Neural cell (in vitro differentiated cells): ENCODE measurements around the gene CHRM1. TPM values are rescaled to one million over a fixed set of nuclear protein-coding genes. Genes with fewer than 3 reads are reported as not detected.

Experiments used
- H2AFZ ChIP-seq: fragments of 200-600, 300-800 bp; sonication (generic), shearing (Covaris generic); 2 replicates; pipeline ENCODE4 v1.6.0; 2014; ENCODE audit warnings: low read depth, mild to moderate bottlenecking, antibody characterized with exemption, low read length, moderate library complexity
- H3F3A ChIP-seq: fragments of 200-600 bp; shearing (Covaris generic); 2 replicates; pipeline ENCODE4 v1.6.1; 2016; ENCODE audit warnings: mild to moderate bottlenecking, moderate library complexity, mixed read lengths, antibody characterized with exemption, low read length; ENCODE audit not compliant: insufficient read depth, poor library complexity, severe bottlenecking
- H3K27ac ChIP-seq: fragments of 200-600, 300-800 bp; sonication (generic), shearing (Covaris generic); 2 replicates; pipeline ENCODE4 v1.5.1; 2014; ENCODE audit warnings: mild to moderate bottlenecking, low read length, moderate library complexity
- H3K27me3 ChIP-seq: fragments of 300-800, 200-600 bp; sonication (generic), shearing (Covaris generic); 2 replicates; pipeline ENCODE4 v1.6.0; 2014; ENCODE audit warnings: mild to moderate bottlenecking, low read depth, low read length, moderate library complexity; ENCODE audit not compliant: insufficient read depth
- H3K36me3 ChIP-seq: fragments of 300-800, 200-600 bp; sonication (generic), shearing (Covaris generic); 2 replicates; pipeline ENCODE4 v1.5.1; 2014; ENCODE audit warnings: mild to moderate bottlenecking, antibody characterized with exemption, low read length, moderate library complexity; ENCODE audit not compliant: insufficient read depth
- H3K4me2 ChIP-seq: fragments of 300-800, 200-600 bp; sonication (generic), shearing (Covaris generic); 2 replicates; pipeline ENCODE4 v1.6.0; 2014; ENCODE audit warnings: mild to moderate bottlenecking, low read length
- H3K4me3 ChIP-seq: fragments of 300-800, 200-600 bp; sonication (generic), shearing (Covaris generic); 2 replicates; pipeline ENCODE4 v1.5.1; 2014; ENCODE audit warnings: mild to moderate bottlenecking, low read length, moderate library complexity
- H3K79me2 ChIP-seq: fragments of 200-600 bp; shearing (Covaris generic); replicated peaks from 2 replicates; pipeline ENCODE4 v1.6.0; 2014; ENCODE audit warnings: mild to moderate bottlenecking, low read length, moderate library complexity; ENCODE audit not compliant: insufficient read depth
- H3K9ac ChIP-seq: fragments of 300-800, 200-600 bp; sonication (generic), shearing (Covaris generic); 2 replicates; pipeline ENCODE4 v1.6.1; 2016; ENCODE audit warnings: mild to moderate bottlenecking, low read length, mixed read lengths
- H3K9me2 ChIP-seq: fragments of 200-600 bp; shearing (Covaris generic); 2 replicates; pipeline ENCODE4 v1.6.1; 2016; ENCODE audit warnings: mild to moderate bottlenecking, low read length, mixed read lengths; ENCODE audit not compliant: insufficient read depth
- H3K9me3 ChIP-seq: fragments of 200-600, 300-800 bp; sonication (generic), shearing (Covaris generic); 2 replicates; pipeline ENCODE4 v1.6.1; 2016; ENCODE audit warnings: mild to moderate bottlenecking, mixed run types, low read length, moderate library complexity, mixed read lengths
- H4K20me1 ChIP-seq: fragments of 200-600 bp; shearing (Covaris generic); 2 replicates; pipeline ENCODE4 v1.6.1; 2016; ENCODE audit warnings: mild to moderate bottlenecking, mixed run types; ENCODE audit not compliant: insufficient read depth
- EP300 ChIP-seq: fragments of 450-650 bp; conservative IDR thresholded peaks from 2 replicates; pipeline ENCODE4 v1.6.1; 2014; ENCODE audit warnings: antibody characterized with exemption, mild to moderate bottlenecking, moderate library complexity; ENCODE audit not compliant: poor library complexity, severe bottlenecking
- EZH2 ChIP-seq: fragments of 200-600, 300-800 bp; shearing (Covaris generic), sonication (generic); IDR thresholded peaks from 2 replicates; pipeline ENCODE4 v1.6.1; 2014; ENCODE audit warnings: antibody characterized with exemption, low read length, borderline replicate concordance, mild to moderate bottlenecking; ENCODE audit not compliant: insufficient read depth, poor library complexity, severe bottlenecking
- MXI1 ChIP-seq: fragments of 450-650 bp; conservative IDR thresholded peaks from 2 replicates; pipeline ENCODE4 v1.6.1; 2014; ENCODE audit warnings: antibody characterized with exemption, mild to moderate bottlenecking; ENCODE audit not compliant: poor library complexity, severe bottlenecking
- POLR2AphosphoS5 ChIP-seq: IDR thresholded peaks from 2 replicates; pipeline ENCODE4 v1.6.1; 2012
- RAD21 ChIP-seq: fragments of 450-650 bp; conservative IDR thresholded peaks from 2 replicates; pipeline ENCODE4 v1.6.1; 2014; ENCODE audit warnings: antibody characterized with exemption, mild to moderate bottlenecking, moderate library complexity
- SMC3 ChIP-seq: fragments of 450-650 bp; conservative IDR thresholded peaks from 2 replicates; pipeline ENCODE4 v1.6.1; 2014; ENCODE audit warnings: antibody characterized with exemption, mild to moderate bottlenecking, moderate library complexity; ENCODE audit not compliant: poor library complexity
- TAF1 ChIP-seq: IDR thresholded peaks from 2 replicates; pipeline ENCODE4 v1.6.1; 2012; ENCODE audit warnings: low read depth
- polyA plus RNA-seq: library from polyadenylated mRNA; depleted of rRNA; stranded (reverse); fragments of >200 nt; gene quantifications from 2 replicates; pipeline ENCODE4 v1.2.3, GENCODE V29; 2014
- TF ChIP-seq, protein P1 (sequence below): fragments of 450-650 bp; IDR thresholded peaks from 2 replicates; pipeline ENCODE4 v1.5.1; 2014; ENCODE audit warnings: antibody characterized with exemption, mild to moderate bottlenecking, moderate library complexity; ENCODE audit not compliant: poor library complexity, severe bottlenecking
- TF ChIP-seq, protein P2 (sequence below): IDR thresholded peaks from 2 replicates; pipeline ENCODE4 v1.6.1; 2012; ENCODE audit warnings: borderline replicate concordance

The CHRM1 gene
- polyA plus RNA-seq, 1 donor from 2014 or later: not detected

DNA sequence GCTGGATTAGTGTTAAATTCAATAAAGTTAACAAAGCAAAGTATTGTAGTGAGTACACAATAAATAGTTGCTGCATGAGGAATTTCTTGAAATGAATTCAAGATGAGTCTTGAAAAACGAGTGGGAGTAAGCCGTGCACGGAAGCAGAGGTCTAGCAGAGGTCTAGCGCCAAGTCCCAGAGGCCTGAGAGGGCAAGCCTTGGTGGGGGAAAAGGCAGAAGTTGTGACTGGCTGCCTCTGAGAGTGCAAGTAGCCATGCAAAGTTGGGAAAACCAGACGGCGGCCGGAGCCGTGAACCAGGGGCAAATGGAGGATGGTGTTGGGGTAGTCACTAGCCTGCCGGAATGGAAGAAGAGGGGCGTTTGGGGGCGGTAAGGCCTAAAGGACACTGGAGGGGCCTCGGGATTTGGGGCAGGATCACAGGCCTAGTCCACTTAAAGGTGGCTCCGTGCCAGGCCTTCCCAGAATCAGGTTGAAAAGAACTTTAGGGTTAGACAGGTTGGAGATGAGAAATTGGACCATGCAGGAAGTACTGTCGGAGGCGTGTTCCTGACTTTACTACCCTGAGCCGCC, 40.8 kb downstream of the CHRM1 start:
- Histone ChIP-seq H4K20me1 (no peaks in the 10 kb centered on the region), H3F3A (no peaks in the 10 kb centered on the region), H2AFZ (peak overlapping the region; percentile 36), H3K4me3 (peak overlapping the region; percentile 90), H3K9ac (peak overlapping the region; percentile 99), H3K79me2 (peaks cover 46% of the 10 kb centered on the region), H3K9me2 (no peaks in the 10 kb centered on the region), H3K27ac (peak overlapping the region; percentile 99), H3K4me2 (peak overlapping the region; percentile 90), H3K27me3 (no peaks in the 10 kb centered on the region), H3K36me3 (peaks cover 10% of the 10 kb centered on the region), H3K9me3 (no peaks in the 10 kb centered on the region)
- TF ChIP-seq MXI1: no peak
- TF ChIP-seq SMC3: no peak
- TF ChIP-seq POLR2AphosphoS5: no peak
- TF ChIP-seq RAD21: no peak
- TF ChIP-seq TAF1: no peak
- TF ChIP-seq, protein P1, sequence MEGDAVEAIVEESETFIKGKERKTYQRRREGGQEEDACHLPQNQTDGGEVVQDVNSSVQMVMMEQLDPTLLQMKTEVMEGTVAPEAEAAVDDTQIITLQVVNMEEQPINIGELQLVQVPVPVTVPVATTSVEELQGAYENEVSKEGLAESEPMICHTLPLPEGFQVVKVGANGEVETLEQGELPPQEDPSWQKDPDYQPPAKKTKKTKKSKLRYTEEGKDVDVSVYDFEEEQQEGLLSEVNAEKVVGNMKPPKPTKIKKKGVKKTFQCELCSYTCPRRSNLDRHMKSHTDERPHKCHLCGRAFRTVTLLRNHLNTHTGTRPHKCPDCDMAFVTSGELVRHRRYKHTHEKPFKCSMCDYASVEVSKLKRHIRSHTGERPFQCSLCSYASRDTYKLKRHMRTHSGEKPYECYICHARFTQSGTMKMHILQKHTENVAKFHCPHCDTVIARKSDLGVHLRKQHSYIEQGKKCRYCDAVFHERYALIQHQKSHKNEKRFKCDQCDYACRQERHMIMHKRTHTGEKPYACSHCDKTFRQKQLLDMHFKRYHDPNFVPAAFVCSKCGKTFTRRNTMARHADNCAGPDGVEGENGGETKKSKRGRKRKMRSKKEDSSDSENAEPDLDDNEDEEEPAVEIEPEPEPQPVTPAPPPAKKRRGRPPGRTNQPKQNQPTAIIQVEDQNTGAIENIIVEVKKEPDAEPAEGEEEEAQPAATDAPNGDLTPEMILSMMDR: no peak
- TF ChIP-seq, protein P2, sequence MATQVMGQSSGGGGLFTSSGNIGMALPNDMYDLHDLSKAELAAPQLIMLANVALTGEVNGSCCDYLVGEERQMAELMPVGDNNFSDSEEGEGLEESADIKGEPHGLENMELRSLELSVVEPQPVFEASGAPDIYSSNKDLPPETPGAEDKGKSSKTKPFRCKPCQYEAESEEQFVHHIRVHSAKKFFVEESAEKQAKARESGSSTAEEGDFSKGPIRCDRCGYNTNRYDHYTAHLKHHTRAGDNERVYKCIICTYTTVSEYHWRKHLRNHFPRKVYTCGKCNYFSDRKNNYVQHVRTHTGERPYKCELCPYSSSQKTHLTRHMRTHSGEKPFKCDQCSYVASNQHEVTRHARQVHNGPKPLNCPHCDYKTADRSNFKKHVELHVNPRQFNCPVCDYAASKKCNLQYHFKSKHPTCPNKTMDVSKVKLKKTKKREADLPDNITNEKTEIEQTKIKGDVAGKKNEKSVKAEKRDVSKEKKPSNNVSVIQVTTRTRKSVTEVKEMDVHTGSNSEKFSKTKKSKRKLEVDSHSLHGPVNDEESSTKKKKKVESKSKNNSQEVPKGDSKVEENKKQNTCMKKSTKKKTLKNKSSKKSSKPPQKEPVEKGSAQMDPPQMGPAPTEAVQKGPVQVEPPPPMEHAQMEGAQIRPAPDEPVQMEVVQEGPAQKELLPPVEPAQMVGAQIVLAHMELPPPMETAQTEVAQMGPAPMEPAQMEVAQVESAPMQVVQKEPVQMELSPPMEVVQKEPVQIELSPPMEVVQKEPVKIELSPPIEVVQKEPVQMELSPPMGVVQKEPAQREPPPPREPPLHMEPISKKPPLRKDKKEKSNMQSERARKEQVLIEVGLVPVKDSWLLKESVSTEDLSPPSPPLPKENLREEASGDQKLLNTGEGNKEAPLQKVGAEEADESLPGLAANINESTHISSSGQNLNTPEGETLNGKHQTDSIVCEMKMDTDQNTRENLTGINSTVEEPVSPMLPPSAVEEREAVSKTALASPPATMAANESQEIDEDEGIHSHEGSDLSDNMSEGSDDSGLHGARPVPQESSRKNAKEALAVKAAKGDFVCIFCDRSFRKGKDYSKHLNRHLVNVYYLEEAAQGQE: no peak
- TF ChIP-seq EZH2: no peak
- TF ChIP-seq EP300: no peak

DNA sequence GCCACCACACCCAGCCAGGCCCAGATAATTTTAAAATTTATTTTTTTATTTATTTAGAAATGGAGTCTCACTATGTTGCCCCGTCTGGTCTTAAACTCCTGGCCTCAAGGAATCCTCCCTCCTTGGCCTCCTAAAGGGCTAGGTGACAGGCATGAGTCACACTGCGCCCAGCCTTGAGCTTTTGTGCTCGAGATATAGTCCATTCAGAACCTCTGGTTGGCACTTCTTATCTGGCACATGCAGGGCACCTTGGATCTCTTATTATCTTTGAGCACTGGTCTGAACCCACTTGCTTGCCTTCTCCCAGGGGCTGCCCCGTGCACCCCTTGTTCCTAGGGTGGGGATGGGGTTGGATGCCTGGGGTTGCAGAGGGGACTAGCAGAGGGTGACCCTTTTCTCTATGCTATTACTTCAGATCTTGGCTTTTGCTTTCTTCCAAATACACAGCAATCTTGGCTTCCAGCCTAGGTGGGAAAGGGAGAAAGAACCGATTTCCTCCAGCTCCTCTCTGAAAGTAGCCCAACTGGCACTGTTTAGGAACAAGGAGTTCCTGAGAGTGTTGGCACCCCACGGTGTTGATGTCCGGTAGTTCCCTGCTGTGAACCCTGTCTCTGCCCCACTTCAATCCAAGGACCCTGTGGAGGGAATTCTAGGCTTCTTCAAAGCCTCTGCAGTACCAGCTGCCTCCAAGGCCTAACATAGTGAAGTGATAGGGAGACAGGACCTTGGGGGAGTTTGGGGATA, 41.8 kb downstream of the CHRM1 start:
- Histone ChIP-seq H3K9me3 (no peaks in the 10 kb centered on the region), H3K36me3 (peaks cover 7% of the 10 kb centered on the region), H3F3A (no peaks in the 10 kb centered on the region), H2AFZ (no peak overlapping the region), H4K20me1 (no peaks in the 10 kb centered on the region), H3K4me3 (peak overlapping the region; percentile 90), H3K9ac (peak overlapping the region; percentile 99), H3K9me2 (no peaks in the 10 kb centered on the region), H3K27ac (peak overlapping the region; percentile 99), H3K27me3 (no peaks in the 10 kb centered on the region), H3K4me2 (peak overlapping the region; percentile 90), H3K79me2 (peaks cover 43% of the 10 kb centered on the region)
- no peak for TF ChIP-seq EP300
